NT2/D1 (cell line): Measurements from ENCODE around the gene B3GNT2.

Experiments
- YY1 ChIP-seq: IDR thresholded peaks from 2 replicates; pipeline ENCODE4 v1.6.1; 2011; ENCODE audit not compliant: insufficient read length, insufficient read depth
- ZNF274 ChIP-seq: IDR thresholded peaks from 2 replicates; pipeline ENCODE4 v1.6.1; 2011; ENCODE audit warnings: mild to moderate bottlenecking, low read depth, low read length

GRCh38 chr2:62216616-62217015, 20.7 kb downstream of the B3GNT2 start:
- TF ChIP-seq YY1 (no peak), ZNF274 (no peak)
